Activated CD8-positive, alpha-beta memory T cell treated with anti-CD3 and anti-CD28 coated beads for 4 hours (primary cell): ENCODE data around the gene USH1G.
"Not testable (repeated sequence)": the region's sequence is repeated elsewhere in the genome, so short reads cannot be mapped to it uniquely, and the experiment has no call there.

Experiments used
- DNase-seq, 2 donors: peaks; one replicate each; pipeline ENCODE4 v3.0.0-alpha.2; 2020; ENCODE audit warnings: low read depth in 2 of 2

The USH1G gene

DNA sequence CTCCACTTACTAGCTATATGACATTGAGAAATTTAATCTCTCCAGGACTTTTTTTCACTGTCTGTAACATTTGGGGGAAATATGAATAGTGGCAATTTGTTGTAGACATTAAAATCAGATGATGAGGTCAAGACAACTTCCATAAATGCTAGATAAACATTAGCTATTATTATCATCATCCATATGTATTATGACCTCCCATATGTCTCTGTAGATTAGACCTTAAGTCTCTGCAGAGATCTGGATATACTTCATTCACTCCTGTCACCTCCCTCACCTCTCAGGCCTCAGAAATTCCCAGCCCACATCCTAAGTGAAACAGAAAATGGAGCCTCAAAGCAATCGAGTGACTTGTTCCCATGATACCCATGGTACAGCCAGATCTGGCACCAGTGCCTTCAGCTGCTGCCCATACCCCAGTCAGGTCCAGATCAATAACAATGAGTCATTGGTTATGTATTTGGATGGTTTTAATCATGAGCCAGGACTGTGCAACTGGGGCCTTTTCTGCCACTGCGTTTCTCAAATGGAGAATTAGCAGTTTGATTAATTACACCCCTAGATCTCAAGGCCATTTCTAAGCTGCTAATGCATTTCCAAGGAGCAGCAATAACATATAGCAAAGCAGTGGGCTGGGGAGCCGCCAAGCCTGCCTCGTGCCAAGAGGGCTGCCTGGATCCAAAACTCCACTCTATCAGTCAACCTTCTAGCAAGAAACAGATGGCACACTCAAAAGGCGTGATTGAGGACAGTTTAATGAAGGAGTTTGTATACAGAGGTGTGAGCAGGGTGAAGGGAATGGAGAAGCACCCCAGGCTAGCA, 47.7 kb downstream of the USH1G start:
- DNase-seq = no peak

DNA sequence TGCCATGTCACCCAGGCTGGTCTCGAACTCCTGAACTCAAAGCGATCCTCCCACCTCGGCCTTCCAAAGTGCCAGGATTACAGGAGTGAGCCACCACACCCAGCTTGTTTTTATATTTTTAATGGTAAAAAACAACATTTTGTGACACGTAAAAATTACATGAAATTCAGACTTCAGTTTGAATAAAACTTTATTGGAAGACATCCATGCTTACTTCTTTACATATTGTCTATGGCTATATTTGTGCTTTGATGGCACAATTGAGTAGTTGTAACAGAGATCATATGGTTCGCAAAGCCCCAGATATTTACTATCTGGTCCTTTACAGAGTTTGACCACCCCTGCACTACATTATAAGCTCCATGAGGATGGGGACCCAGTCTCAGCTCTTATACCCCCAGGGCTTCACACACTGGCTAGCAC, 48.4 kb downstream of the USH1G start:
- DNase-seq = no peak

DNA sequence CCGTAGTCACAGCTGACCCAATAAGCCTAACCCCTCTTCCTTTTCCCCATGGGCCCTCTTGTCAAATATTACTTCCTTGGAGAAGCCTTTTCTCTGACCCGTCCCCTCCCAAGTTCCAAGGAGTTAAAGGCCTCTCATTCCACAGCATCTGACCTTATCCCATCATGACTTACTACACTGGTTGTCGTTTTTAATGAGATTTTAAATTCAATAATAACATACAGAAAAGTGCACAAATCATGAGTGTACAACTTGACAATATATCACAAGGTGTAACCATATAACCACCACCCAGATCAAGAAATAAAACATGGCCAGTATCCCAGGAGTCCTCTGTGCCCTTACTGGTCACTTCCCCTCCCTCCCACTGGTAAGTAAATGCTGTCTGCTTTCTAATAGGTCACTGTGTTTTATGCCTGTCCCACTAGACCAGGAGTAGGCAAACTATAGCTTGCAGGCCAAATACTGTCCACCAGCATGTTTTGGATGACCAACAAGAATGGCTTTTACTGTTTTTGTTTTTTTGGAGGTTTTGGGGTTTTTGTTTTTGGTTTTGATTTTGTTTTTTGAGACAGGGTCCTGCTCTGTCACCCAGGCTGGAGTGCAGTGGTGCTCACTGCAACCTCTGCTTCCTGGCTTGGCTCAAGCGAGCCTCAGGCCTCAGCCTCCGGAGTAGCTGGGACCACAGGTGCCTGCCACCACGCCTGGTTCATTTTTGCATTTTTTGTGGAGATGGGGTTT, 49.0 kb downstream of the USH1G start:
- DNase-seq = no peak

DNA sequence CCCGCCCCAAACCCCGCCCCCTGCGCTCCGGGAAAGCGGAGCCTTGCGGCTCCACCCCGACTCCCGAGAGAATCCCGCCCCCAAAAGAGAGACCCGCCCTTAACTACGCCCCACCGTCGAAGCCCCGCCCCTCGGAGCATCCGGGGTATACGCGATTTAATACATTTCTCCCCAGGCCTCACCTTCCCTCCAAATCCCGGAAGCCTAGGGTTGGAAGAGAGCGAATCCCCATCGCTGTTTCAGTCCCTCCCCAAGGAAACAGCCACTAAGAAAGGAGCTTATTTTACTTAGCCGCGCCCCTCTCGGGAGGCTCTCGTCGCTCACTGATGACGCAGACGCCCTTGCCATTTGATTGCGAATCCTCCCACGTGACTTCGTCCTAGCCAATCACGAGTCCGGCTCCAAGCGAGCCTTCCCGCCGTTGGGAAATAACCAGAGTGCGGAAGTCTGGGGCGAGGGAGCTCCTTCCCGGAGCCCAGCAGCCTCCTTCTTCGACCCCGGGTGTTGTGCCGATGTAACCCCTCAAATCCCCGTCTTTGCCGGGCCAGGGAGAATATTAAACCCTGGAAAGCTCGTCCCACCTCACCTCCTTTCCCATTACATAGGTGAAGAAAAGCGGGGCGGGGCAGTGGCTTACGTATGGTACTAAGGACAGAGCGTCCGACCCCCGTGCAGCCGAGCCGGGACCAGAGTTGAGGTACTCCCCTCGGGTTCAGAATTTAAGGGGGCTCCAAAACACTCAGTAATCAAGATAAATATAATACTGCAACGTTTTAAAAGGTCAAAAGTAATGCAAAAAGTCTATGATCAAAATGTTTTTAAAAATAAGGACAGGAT, 49.8 kb downstream of the USH1G start:
- peak; percentile 99 for DNase-seq

DNA sequence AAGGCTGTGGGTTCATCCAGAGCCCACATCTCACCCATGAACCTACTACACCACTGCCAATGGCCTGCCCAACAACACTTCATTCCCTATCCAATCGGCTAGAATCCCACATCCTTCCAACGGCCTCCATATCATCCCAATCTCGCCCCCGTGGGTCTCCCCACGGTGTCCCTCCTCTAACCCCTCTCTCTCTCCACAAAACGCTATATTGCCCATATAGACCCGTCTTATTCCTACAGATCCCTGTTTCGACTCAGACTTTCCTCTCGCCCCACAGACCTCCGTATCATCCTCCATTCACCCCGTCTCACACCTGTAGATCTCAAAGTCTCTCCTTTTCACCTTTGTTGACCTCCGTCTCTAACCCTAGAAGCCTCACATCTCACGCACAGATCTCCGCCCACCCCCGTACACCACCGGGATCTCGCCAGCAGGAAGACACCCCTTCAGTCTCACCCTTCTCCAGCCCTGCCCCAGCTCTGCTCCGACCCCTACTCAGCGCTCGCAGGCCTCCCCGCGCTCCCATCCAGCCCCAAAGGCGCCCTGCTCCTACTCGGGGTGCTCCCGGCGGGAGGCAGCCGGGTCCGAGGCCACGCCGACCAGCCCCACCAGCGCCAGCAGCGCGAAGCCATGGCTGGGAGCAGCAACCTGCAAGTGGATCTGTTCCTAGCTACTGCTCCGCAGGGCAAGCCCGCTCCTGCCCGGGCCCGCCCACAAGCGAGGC, 50.6 kb downstream of the USH1G start, which contains the start of gene FDXR:
FDXR (minus strand) TSS at position 682 of the 724 bp plus-strand sequence; CDS start at position 632, 50 bp downstream.
- no peak for DNase-seq

DNA sequence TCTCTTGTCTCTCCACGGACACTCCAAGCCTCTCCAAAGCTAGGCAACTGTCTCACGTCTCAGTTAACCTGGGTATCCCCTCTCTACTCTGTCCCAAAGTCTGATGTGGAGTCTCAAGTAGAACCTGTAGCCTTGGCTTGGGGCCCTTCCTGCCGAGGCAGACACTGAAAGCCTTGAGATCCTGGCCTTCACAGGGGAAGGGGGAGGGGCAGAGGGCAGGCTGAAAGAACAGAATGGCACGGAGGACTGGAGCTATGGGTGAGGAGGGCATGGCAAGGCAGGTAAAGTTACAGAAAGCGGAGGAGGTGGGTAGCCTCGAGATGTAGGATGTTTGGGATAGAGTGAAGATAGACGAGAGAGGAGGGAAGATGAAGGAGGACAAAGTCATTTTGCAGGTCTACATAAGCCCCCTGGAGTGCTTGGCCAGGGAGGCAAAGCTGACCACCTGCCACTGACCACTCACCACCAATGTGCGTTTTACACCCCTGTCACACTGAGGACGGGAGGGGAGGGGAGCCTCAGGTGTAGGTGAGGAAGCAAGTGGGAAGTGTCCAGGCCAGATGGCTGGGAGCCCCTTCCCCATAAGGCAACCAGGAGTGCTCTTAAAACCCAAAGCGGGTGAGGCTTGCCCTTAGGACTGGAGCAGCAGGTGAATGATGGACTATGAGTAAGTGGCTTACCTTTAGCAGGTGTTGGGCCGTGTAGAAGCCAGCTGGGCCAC, 51.5 kb downstream of the USH1G start:
- no peak for DNase-seq

DNA sequence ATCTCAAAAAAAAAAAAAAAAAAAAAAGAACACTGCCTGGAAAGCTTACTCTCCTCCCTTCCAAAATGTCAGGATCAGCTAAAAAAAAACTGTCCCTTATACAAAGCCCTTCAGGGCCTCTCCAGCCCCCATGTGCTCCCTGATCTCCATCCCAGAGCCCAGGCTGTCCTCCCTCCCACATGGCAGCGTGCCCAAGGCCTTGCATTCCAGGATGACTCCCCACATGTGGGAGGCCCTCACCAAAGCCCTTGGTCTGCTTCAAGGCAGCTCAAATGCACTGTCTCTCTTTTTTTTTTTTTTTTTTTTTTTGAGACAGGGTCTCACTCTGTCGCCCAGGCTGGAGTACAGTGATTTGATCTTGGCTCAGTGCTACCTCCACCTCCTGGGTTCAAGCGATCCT, 52.5 kb downstream of the USH1G start:
- no peak for DNase-seq

DNA sequence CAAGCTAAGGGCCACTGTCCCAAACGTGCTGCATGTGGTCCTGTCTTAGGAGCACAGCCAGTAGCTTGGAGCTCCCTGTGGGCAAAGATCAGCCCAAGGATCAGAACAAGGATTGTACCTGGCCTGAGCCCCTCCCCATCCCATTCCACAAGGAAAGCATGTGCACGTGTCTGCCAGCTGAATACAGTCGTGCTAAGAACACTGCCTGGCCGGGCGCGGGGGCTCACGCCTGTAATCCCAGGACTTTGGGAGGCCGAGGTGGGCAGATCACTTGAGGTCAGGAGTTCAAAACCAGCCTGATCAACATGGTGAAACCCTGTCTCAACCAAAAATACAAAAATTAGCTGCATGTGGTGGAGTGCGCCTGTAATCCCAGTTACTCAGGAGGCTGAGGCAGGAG, 53.0 kb downstream of the USH1G start:
- DNase-seq = not testable (repeated sequence)

DNA sequence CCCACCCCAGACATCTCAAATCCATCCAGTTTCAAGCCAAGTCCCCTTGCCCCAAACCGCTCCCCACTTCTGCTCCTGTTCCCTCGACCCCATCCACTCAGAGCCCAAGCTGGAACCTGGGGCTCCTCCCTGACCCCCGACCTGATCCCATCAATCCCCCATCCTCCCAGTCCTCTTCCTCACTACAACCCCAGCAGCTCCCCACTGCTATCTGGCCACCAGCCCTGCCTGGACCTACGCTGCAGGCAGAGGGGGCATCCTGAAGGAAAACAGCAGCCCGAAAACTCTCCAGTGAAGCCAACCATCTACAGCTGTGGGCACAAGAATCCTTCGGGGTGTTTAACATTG, 54.2 kb downstream of the USH1G start:
- DNase-seq = no peak

DNA sequence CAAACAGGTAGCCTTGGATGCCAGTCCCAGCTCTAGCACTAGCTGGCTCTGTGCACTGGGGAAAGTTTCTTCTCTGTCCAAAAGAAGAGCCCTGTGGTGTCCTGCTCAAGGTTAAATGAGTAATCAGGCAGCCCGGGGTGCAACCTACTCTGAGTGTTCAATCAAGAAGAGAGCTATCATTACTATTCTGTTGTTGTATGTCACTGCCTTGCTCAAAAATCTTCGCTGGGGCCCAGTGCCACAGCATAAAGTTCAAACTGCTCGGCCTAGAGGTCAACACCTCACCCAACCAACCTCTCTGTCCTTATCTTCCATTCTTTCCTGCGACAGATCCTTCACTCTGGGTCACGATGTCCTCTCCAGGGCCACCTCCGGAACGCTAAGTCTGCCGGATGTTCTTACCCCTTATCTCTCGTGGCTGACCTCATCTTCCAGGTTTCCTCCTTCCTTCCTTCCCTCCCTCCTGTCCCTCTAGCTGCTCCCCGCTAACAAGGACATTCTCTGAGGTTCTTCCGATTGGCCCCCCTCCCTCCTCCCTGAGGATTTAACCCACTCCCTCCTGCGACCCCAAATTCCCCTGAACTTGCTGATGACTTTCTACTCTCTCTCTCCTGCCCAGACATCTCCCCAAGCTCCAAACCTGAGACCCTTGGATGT, 54.7 kb downstream of the USH1G start:
- DNase-seq = no peak

DNA sequence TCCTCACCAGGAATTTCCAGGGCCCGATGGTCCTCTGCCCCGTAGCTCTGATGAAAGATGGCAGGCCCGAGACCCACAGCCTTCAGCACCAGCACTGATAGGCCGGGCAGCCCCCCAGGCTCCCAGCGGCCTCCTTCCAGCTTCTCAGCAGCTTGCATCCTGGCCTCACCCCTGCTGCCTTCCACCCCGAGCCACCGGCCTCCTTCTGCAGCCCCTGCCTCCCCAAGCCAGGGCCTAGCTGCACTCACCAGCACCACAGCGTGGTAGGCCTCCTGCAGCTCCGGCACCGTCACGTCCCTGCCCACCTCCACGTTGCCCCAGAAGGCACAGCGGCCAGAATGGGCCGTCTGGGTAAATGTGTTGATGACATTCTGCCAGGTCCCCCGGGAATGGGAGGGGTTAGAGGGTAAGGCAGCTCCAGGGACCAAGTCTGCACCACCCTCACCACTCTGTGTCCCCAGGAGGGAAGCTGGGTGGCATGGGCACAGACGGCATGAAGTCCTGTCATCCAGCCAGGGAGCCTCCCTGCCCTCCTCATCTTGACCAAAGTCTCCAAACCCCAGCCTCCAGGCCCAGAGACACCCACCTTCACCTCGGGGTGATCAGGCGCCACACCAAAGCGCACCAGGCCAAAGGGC, 56.7 kb downstream of the USH1G start:
- DNase-seq = no peak
